GM21390 (cell line): ENCODE results near the gene HID1.
"Not testable (repeated sequence)": the region's sequence is repeated elsewhere in the genome, so short reads cannot be mapped to it uniquely, and the experiment has no call there.

Experiments used
- ATAC-seq: cut with Tn5 transposase; IDR thresholded peaks from one replicate; pipeline ENCODE4 v1.9.1; 2021; ENCODE audit not compliant: unreplicated experiment

The HID1 gene

GRCh38 chr17:74971069-74971841 lies 1.3 kb downstream of the HID1 start:
- ATAC-seq: no peak

- ATAC-seq: no peak
These were observed 2.2 kb downstream of the HID1 start for GRCh38 chr17:74970395-74970794.

- not testable (repeated sequence) for ATAC-seq
These were observed 3.1 kb downstream of the HID1 start for GRCh38 chr17:74969501-74969900.

- ATAC-seq: no peak
These were observed 4.2 kb downstream of the HID1 start for GRCh38 chr17:74968361-74968780.

GRCh38 chr17:74964988-74965622 lies 7.5 kb downstream of the HID1 start:
- no peak for ATAC-seq

- ATAC-seq: no peak
These were observed 8.3 kb downstream of the HID1 start for GRCh38 chr17:74964246-74964761.

GRCh38 chr17:74963656-74964055 lies 8.9 kb downstream of the HID1 start:
- ATAC-seq: no peak

- ATAC-seq: no peak
These were observed 9.8 kb downstream of the HID1 start for GRCh38 chr17:74962622-74963394.

GRCh38 chr17:74961657-74962350 lies 10.8 kb downstream of the HID1 start:
- ATAC-seq: no peak

- ATAC-seq: no peak
These were observed 11.8 kb downstream of the HID1 start for GRCh38 chr17:74960570-74961342.

- ATAC-seq: no peak
These were observed 12.6 kb downstream of the HID1 start for GRCh38 chr17:74959826-74960515.

GRCh38 chr17:74957935-74958740 lies 14.4 kb downstream of the HID1 start:
- ATAC-seq: no peak

- no peak for ATAC-seq
These were observed 16.5 kb downstream of the HID1 start for GRCh38 chr17:74956093-74956492.

- ATAC-seq: no peak
These were observed 17.7 kb downstream of the HID1 start for GRCh38 chr17:74954665-74955421.

GRCh38 chr17:74954115-74954514 lies 18.4 kb downstream of the HID1 start:
- no peak for ATAC-seq

GRCh38 chr17:74953134-74953687 lies 19.3 kb downstream of the HID1 start:
- no peak for ATAC-seq

- ATAC-seq: no peak
These were observed 20.0 kb downstream of the HID1 start for GRCh38 chr17:74952431-74953133.
